WTC11 (cell line): Measurements from ENCODE around the gene MYO18A. TPM values are rescaled to one million over a fixed set of nuclear protein-coding genes. Genes with fewer than 3 reads are reported as not detected.

Source experiments
- ATAC-seq: fragments of 200-7000 bp; cut with Tn5 transposase; 2 replicates; pipeline ENCODE4 v1.10.0; 2021; ENCODE audit warnings: mild to moderate bottlenecking, moderate library complexity
- CTCF ChIA-PET: fragments of 300-600 bp; sonication (Branson Sonifier 250); formaldehyde crosslinking; loops from one replicate; lab custom pipeline; 2021; ENCODE audit warnings: antibody characterized with exemption; lab: Charles Lee
- POLR2A ChIA-PET: fragments of 350-600 bp; sonication (Branson Sonifier 250); formaldehyde crosslinking; loops from one replicate; lab custom pipeline; 2021; ENCODE audit warnings: antibody characterized with exemption; lab: Charles Lee
- DNase-seq: peaks from one replicate; pipeline ENCODE4 v3.0.0; 2021; ENCODE audit warnings: low spot score
- H3K27ac Mint-ChIP-seq: 2 replicates; pipeline ENCODE4 v1.8.0; 2021; ENCODE audit warnings: mixed read lengths
- H3K27me3 Mint-ChIP-seq: 2 replicates; pipeline ENCODE4 v1.8.0; 2021; ENCODE audit warnings: low read depth, mild to moderate bottlenecking, moderate library complexity, mixed read lengths
- H3K36me3 Mint-ChIP-seq: 2 replicates; pipeline ENCODE4 v1.8.0; 2021; ENCODE audit warnings: mixed read lengths
- H3K4me1 Mint-ChIP-seq: 2 replicates; pipeline ENCODE4 v1.8.0; 2022; ENCODE audit warnings: mixed read lengths
- H3K4me3 Mint-ChIP-seq: 2 replicates; pipeline ENCODE4 v1.8.0; 2021; ENCODE audit warnings: mild to moderate bottlenecking, moderate library complexity, mixed read lengths
- H3K9me3 Mint-ChIP-seq: 2 replicates; pipeline ENCODE4 v1.8.0; 2021; ENCODE audit warnings: mixed read lengths
- CREM ChIP-seq: sonication (generic); formaldehyde crosslinking; IDR thresholded peaks from 2 replicates; pipeline ENCODE4 v1.8.1; 2022; ENCODE audit warnings: mild to moderate bottlenecking, missing genetic modification reagents, moderate library complexity
- E2F1 ChIP-seq: sonication (generic); formaldehyde crosslinking; IDR thresholded peaks from 2 replicates; pipeline ENCODE4 v1.8.0; 2022; ENCODE audit warnings: mild to moderate bottlenecking, missing genetic modification reagents
- ESRRA ChIP-seq: sonication (generic); formaldehyde crosslinking; IDR thresholded peaks from 2 replicates; pipeline ENCODE4 v1.8.1; 2022; ENCODE audit warnings: mild to moderate bottlenecking, missing genetic modification reagents, borderline replicate concordance
- ETV6 ChIP-seq: sonication (generic); formaldehyde crosslinking; IDR thresholded peaks from 2 replicates; pipeline ENCODE4 v1.8.1; 2022; ENCODE audit warnings: mild to moderate bottlenecking, missing genetic modification reagents
- RORB ChIP-seq: fragments of 250-450 bp; sonication (Bioruptor Pico); IDR thresholded peaks from 2 replicates; pipeline ENCODE4 v1.9.0; 2021; ENCODE audit warnings: mild to moderate bottlenecking
- SMAD3 ChIP-seq: sonication (generic); formaldehyde crosslinking; IDR thresholded peaks from 2 replicates; pipeline ENCODE4 v1.8.0; 2022; ENCODE audit warnings: missing genetic modification reagents, mild to moderate bottlenecking, borderline replicate concordance
- SP1 ChIP-seq: sonication (generic); formaldehyde crosslinking; conservative IDR thresholded peaks from 2 replicates; pipeline ENCODE4 v1.8.1; 2022; ENCODE audit warnings: missing genetic modification reagents
- TEAD1 ChIP-seq: sonication (generic); formaldehyde crosslinking; IDR thresholded peaks from 2 replicates; pipeline ENCODE4 v1.8.0; 2022; ENCODE audit warnings: mild to moderate bottlenecking, missing genetic modification reagents
- USF2 ChIP-seq: sonication (generic); formaldehyde crosslinking; IDR thresholded peaks from 2 replicates; pipeline ENCODE4 v1.8.1; 2023; ENCODE audit warnings: mild to moderate bottlenecking, missing genetic modification reagents, moderate library complexity
- ZNF121 ChIP-seq: sonication (generic); formaldehyde crosslinking; IDR thresholded peaks from 2 replicates; pipeline ENCODE4 v1.8.0; 2023; ENCODE audit warnings: missing genetic modification reagents
- ZNF138 ChIP-seq: sonication (generic); formaldehyde crosslinking; conservative IDR thresholded peaks from 2 replicates; pipeline ENCODE4 v1.8.1; 2022; ENCODE audit warnings: mild to moderate bottlenecking, moderate library complexity, missing genetic modification reagents
- ZNF219 ChIP-seq: sonication (generic); formaldehyde crosslinking; IDR thresholded peaks from 2 replicates; pipeline ENCODE4 v1.8.0; 2023; ENCODE audit warnings: missing genetic modification reagents, mild to moderate bottlenecking, borderline replicate concordance
- ZNF281 ChIP-seq: sonication (generic); formaldehyde crosslinking; IDR thresholded peaks from 2 replicates; pipeline ENCODE4 v1.8.0; 2023; ENCODE audit warnings: mild to moderate bottlenecking, missing genetic modification reagents
- ZNF416 ChIP-seq: fragments of 250-450 bp; sonication (Bioruptor Pico); IDR thresholded peaks from 2 replicates; pipeline ENCODE4 v1.9.0; 2021; ENCODE audit warnings: mild to moderate bottlenecking, inconsistent platforms
- total RNA-seq: library from RNA; stranded (reverse); gene quantifications from 3 replicates; pipeline ENCODE4 v1.2.3, GENCODE V29; 2021
- TF ChIP-seq, protein P1 (sequence below): sonication (generic); formaldehyde crosslinking; IDR thresholded peaks from 2 replicates; pipeline ENCODE4 v1.8.1; 2023; ENCODE audit warnings: mild to moderate bottlenecking, missing genetic modification reagents, borderline replicate concordance

MYO18A gene
- total RNA-seq, 1 experiment from 2014 or later: 54.9 TPM

GRCh38 chr17:29063992-29064391 lies 116.2 kb downstream of the MYO18A start:
- POLR2A ChIA-PET: no interaction called here
- Mint-ChIP-seq H3K4me1 (peaks cover 50% of the 10 kb centered on the region), H3K27me3 (peaks cover 4% of the 10 kb centered on the region; the same call in 1 of the 2 replicates), H3K27ac (no peak overlapping the region), H3K4me3 (no peak overlapping the region), H3K9me3 (no peaks in the 10 kb centered on the region), H3K36me3 (no peaks in the 10 kb centered on the region)
- DNase-seq (no peak), ATAC-seq (no peak)
- TF ChIP-seq TEAD1 (CRISPR knock-in tag): no peak
- TF ChIP-seq ZNF281: no peak
- no peak for TF ChIP-seq ZNF416 (CRISPR knock-in tag)
- TF ChIP-seq SMAD3 (CRISPR knock-in tag): no peak
- TF ChIP-seq, protein P1, sequence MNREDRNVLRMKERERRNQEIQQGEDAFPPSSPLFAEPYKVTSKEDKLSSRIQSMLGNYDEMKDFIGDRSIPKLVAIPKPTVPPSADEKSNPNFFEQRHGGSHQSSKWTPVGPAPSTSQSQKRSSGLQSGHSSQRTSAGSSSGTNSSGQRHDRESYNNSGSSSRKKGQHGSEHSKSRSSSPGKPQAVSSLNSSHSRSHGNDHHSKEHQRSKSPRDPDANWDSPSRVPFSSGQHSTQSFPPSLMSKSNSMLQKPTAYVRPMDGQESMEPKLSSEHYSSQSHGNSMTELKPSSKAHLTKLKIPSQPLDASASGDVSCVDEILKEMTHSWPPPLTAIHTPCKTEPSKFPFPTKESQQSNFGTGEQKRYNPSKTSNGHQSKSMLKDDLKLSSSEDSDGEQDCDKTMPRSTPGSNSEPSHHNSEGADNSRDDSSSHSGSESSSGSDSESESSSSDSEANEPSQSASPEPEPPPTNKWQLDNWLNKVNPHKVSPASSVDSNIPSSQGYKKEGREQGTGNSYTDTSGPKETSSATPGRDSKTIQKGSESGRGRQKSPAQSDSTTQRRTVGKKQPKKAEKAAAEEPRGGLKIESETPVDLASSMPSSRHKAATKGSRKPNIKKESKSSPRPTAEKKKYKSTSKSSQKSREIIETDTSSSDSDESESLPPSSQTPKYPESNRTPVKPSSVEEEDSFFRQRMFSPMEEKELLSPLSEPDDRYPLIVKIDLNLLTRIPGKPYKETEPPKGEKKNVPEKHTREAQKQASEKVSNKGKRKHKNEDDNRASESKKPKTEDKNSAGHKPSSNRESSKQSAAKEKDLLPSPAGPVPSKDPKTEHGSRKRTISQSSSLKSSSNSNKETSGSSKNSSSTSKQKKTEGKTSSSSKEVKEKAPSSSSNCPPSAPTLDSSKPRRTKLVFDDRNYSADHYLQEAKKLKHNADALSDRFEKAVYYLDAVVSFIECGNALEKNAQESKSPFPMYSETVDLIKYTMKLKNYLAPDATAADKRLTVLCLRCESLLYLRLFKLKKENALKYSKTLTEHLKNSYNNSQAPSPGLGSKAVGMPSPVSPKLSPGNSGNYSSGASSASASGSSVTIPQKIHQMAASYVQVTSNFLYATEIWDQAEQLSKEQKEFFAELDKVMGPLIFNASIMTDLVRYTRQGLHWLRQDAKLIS: no peak
- TF ChIP-seq CREM (CRISPR knock-in tag): no peak
- CTCF ChIA-PET: interaction anchor here (2.3 to 6.6 kb wide), 2 partner anchors 49 to 52 kb away, joined by 10 to 53 read pairs; no protein-coding TSS in a partner anchor

DNA sequence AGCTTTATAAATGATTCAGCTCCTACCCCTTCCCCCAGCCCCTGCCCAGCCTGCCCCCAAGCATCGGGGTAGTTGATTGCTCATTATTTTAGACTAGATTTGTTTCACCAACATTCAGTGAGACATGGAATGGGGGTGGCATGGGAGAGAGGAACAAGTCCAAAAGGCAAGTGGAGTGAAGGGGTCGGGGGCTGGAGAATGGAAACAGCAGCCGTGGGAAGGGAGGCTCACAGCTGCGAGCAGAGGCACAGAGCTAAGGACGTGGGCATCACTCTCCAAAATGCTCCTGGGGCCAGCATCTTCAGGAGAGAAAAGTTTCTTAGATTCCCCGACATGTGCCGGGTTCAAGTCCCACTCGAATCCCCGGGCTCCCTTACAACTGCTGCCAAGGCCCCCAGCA lies 118.0 kb downstream of the MYO18A start:
- peaks cover 51% of the 10 kb centered on the region for H3K4me1 Mint-ChIP-seq
- ATAC-seq: no peak
- H3K36me3 Mint-ChIP-seq: no peaks in the 10 kb centered on the region
- no peak for DNase-seq
- no peak overlapping the region for H3K4me3 Mint-ChIP-seq
- ChIA-PET CTCF (interaction anchor here (0.8 to 6.6 kb wide), 8 partner anchors 50 to 150 kb away, joined by 3 to 53 read pairs (median 4); no protein-coding TSS in a partner anchor), POLR2A (interaction anchor here (0.9 kb wide), 1 partner anchor 14 kb away, joined by 4 read pairs; no protein-coding TSS in a partner anchor)
- H3K27me3 Mint-ChIP-seq: peaks cover under 1% of the 10 kb centered on the region; the same call in 1 of the 2 replicates
- no peak overlapping the region for H3K27ac Mint-ChIP-seq
- H3K9me3 Mint-ChIP-seq: no peaks in the 10 kb centered on the region
- TF ChIP-seq ZNF219 (CRISPR knock-in tag): no peak
- TF ChIP-seq ETV6: no peak
- no peak for TF ChIP-seq ZNF121
- no peak for TF ChIP-seq ZNF416 (CRISPR knock-in tag)
- TF ChIP-seq SP1 (CRISPR knock-in tag): no peak
- TF ChIP-seq SMAD3 (CRISPR knock-in tag): no peak
- no peak for TF ChIP-seq ESRRA (CRISPR knock-in tag)
- TF ChIP-seq RORB (CRISPR knock-in tag): no peak
- TF ChIP-seq E2F1: no peak
- TF ChIP-seq ZNF138 (CRISPR knock-in tag): no peak
- no peak for TF ChIP-seq USF2
